SU-DHL-6 (cell line): Measurements from ENCODE around the gene PYY.
"Not testable (repeated sequence)": the region's sequence is repeated elsewhere in the genome, so short reads cannot be mapped to it uniquely, and the experiment has no call there.

Source experiments
- H2AFZ ChIP-seq: fragments of 200-600 bp; sonication (generic); 2 replicates; pipeline ENCODE4 v1.6.1; 2014; ENCODE audit warnings: low read depth, mild to moderate bottlenecking, moderate library complexity, mixed read lengths, antibody characterized with exemption, low read length; ENCODE audit not compliant: severe bottlenecking
- H3F3A ChIP-seq: fragments of 200-600 bp; shearing (Covaris generic); 2 replicates; pipeline ENCODE4 v1.6.0; 2016; ENCODE audit warnings: antibody characterized with exemption, mild to moderate bottlenecking; ENCODE audit not compliant: insufficient read depth
- H3K27ac ChIP-seq: fragments of 200-600 bp; sonication (generic); 2 replicates; pipeline ENCODE4 v1.5.1; 2016; ENCODE audit warnings: low read depth, mild to moderate bottlenecking, low read length, moderate library complexity, mixed read lengths
- H3K27me3 ChIP-seq: fragments of 200-600 bp; sonication (generic), shearing (Covaris generic); 2 replicates; pipeline ENCODE4 v1.6.0; 2014; ENCODE audit warnings: mild to moderate bottlenecking, low read length
- H3K36me3 ChIP-seq: fragments of 200-600 bp; sonication (generic); 2 replicates; pipeline ENCODE4 v1.6.1; 2014; ENCODE audit warnings: mild to moderate bottlenecking, low read length, mixed read lengths
- H3K4me2 ChIP-seq: fragments of 300-600, 200-600 bp; shearing (Covaris generic), sonication (generic); 2 replicates; pipeline ENCODE4 v1.6.0; 2014; ENCODE audit warnings: low read length, low read depth, mild to moderate bottlenecking; ENCODE audit not compliant: poor library complexity, severe bottlenecking
- H3K4me3 ChIP-seq: fragments of 200-600 bp; sonication (generic); 2 replicates; pipeline ENCODE4 v1.5.1; 2014; ENCODE audit warnings: antibody characterized with exemption, low read length, mild to moderate bottlenecking, mixed read lengths; ENCODE audit not compliant: insufficient read depth, poor library complexity, severe bottlenecking
- H3K79me2 ChIP-seq: fragments of 200-600 bp; sonication (generic); 2 replicates; pipeline ENCODE4 v1.6.1; 2014; ENCODE audit warnings: mild to moderate bottlenecking, low read length, moderate library complexity; ENCODE audit not compliant: insufficient read depth
- H3K9ac ChIP-seq: fragments of 200-600 bp; sonication (generic); 2 replicates; pipeline ENCODE4 v1.7.0; 2014; ENCODE audit warnings: mild to moderate bottlenecking, low read length
- H3K9me2 ChIP-seq: fragments of 200-600 bp; sonication (generic); replicated peaks from 2 replicates; pipeline ENCODE4 v1.6.1; 2014; ENCODE audit warnings: low read length; ENCODE audit not compliant: insufficient read depth
- H3K9me3 ChIP-seq: fragments of 200-600 bp; sonication (generic); 2 replicates; pipeline ENCODE4 v1.6.1; 2014; ENCODE audit warnings: low read length, mixed read lengths; ENCODE audit not compliant: insufficient read depth
- H4K20me1 ChIP-seq: fragments of 200-600 bp; sonication (generic); 2 replicates; pipeline ENCODE4 v1.6.1; 2014; ENCODE audit warnings: low read depth, mild to moderate bottlenecking, antibody characterized with exemption, low read length, moderate library complexity, mixed read lengths
- EZH2phosphoT487 ChIP-seq: fragments of 200-600 bp; sonication (generic), shearing (Covaris generic); conservative IDR thresholded peaks from 2 replicates; pipeline ENCODE4 v1.6.1; 2018; ENCODE audit warnings: mild to moderate bottlenecking, antibody characterized with exemption, low read length, moderate library complexity, mixed read lengths
- TF ChIP-seq, protein P1 (sequence below): fragments of 200-600 bp; sonication (generic); IDR thresholded peaks from one replicate; pipeline ENCODE4 v1.5.1; 2017; ENCODE audit warnings: antibody characterized with exemption, mild to moderate bottlenecking, low read length, moderate library complexity; ENCODE audit not compliant: insufficient read depth, poor library complexity, severe bottlenecking

The PYY gene

DNA sequence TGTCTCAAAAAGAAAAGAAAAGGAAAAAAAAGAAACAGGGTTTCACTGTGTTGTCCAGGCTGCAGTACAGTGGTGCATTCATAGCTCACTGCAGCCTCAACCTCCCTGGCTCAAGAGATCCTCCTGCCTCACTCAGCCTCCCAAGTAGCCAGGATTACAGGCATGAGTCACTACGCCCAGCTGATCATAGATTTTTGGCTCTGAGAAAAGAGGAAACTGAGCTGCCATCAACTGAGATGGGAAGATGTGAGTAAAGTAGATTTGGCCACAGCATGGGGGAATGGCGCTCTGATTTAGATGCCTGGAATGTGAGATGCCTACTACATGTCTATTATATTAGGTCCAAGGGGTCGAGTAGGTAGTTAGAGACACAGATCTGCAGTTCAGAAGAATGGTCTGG is 44.8 kb upstream of the PYY start:
- Histone ChIP-seq H3K79me2 (no peaks in the 10 kb centered on the region), H3K27me3 (no peaks in the 10 kb centered on the region), H3F3A (no peaks in the 10 kb centered on the region), H3K36me3 (no peaks in the 10 kb centered on the region), H2AFZ (no peak overlapping the region), H4K20me1 (no peaks in the 10 kb centered on the region), H3K4me3 (no peak overlapping the region), H3K9me2 (no peaks in the 10 kb centered on the region), H3K4me2 (no peak overlapping the region), H3K9ac (no peak overlapping the region), H3K27ac (no peak overlapping the region), H3K9me3 (no peaks in the 10 kb centered on the region)
- TF ChIP-seq, protein P1, sequence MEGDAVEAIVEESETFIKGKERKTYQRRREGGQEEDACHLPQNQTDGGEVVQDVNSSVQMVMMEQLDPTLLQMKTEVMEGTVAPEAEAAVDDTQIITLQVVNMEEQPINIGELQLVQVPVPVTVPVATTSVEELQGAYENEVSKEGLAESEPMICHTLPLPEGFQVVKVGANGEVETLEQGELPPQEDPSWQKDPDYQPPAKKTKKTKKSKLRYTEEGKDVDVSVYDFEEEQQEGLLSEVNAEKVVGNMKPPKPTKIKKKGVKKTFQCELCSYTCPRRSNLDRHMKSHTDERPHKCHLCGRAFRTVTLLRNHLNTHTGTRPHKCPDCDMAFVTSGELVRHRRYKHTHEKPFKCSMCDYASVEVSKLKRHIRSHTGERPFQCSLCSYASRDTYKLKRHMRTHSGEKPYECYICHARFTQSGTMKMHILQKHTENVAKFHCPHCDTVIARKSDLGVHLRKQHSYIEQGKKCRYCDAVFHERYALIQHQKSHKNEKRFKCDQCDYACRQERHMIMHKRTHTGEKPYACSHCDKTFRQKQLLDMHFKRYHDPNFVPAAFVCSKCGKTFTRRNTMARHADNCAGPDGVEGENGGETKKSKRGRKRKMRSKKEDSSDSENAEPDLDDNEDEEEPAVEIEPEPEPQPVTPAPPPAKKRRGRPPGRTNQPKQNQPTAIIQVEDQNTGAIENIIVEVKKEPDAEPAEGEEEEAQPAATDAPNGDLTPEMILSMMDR, result no peak
- TF ChIP-seq EZH2phosphoT487, result no peak

DNA sequence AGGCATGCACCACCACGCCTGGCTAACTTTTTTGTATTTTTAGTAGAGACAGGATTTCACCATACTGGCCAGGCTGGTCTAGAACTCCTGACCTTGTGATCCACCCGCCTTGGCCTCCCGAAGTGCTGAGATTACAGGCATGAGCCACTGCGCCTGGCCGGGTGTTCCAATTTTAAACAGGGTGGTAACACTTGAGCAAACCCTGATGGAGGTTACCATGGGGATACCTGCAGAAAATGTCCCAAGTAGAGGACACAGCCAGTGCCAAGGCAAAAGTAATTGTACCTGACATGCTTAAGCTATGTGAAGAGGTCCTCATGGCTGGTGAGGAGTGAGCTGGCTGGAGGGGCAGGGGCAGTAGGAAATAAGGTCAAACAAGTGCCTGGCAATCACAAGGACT is 43.4 kb upstream of the PYY start:
- H3K27me3 ChIP-seq, H4K20me1 ChIP-seq, H3K4me2 ChIP-seq, H3K36me3 ChIP-seq, H3K9me3 ChIP-seq, H3K27ac ChIP-seq, H2AFZ ChIP-seq, H3K9ac ChIP-seq, H3K79me2 ChIP-seq, H3K4me3 ChIP-seq, H3K9me2 ChIP-seq, H3F3A ChIP-seq: not testable (repeated sequence)

DNA sequence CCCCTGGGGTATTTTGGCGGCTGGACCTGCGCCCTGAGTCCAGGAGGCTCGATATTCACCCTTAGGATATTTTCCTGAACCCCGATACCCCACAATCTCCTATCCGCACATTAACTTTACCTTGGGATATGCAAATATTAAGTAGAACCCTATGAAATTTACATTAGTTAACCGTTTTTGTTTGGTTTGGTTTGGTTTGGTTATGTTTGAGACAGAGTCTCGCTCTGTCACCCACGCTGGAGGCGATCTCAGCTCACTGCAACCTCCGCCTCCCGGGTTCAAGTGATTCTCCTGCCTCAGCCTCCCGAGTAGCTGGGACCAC is 41.4 kb upstream of the PYY start:
- Histone ChIP-seq H3K79me2 (no peaks in the 10 kb centered on the region), H3K36me3 (no peaks in the 10 kb centered on the region), H2AFZ (no peak overlapping the region), H3K4me3 (no peak overlapping the region), H4K20me1 (no peaks in the 10 kb centered on the region), H3K9me2 (no peaks in the 10 kb centered on the region), H3K9ac (no peak overlapping the region), H3K27me3 (no peaks in the 10 kb centered on the region), H3F3A (no peaks in the 10 kb centered on the region), H3K4me2 (no peak overlapping the region), H3K27ac (no peak overlapping the region), H3K9me3 (no peaks in the 10 kb centered on the region)
- TF ChIP-seq, protein P1, result no peak
- no peak for TF ChIP-seq EZH2phosphoT487

DNA sequence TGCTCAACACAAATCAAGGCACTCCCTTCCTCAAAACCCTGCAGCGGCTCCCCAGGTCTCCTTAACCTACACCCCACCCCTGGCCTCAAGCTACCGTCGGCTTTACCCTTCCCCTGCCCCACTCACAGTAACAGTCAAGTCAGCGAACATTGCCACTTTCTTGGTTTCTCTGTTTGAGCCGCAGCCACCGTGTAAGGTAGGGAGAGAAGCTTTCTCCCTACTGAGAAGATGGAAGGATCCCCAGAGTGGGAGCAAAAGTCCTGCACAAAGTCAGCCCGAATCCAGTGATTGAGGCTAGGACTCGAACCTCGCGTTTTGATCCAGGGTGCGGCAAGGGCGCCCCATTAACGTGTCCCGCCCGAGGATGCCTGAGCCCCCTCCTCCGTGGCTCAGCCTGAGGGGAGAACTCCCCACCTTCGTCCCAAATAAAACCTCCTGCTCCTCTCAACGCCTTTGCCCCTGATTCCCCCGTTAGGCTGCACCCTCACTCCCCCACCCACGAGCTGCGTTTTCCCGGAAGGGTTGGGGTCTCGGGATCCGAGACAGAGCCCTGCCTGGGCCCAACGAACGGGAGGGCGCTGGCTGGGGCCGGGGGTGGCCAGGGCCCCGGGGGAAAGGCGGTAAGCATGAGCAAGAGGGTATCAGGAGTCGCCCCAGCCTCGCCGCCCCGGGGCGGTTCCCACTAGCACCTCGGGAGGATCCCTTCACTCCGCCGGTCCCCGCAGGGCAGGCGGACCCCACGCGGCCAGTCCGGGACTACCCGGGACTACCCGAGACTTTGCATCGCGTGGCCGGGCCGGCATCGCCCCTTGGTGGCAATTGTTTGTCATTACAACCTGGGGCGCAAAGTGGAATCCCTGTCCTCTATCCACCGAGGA is 40.8 kb upstream of the PYY start:
- no peaks in the 10 kb centered on the region for H3K79me2 ChIP-seq

More for the DNA sequence above, 40.8 kb upstream of the PYY start:
- no peak overlapping the region for H3K27ac ChIP-seq
- no peaks in the 10 kb centered on the region for H3K36me3 ChIP-seq
- H3K9me3 ChIP-seq, result no peaks in the 10 kb centered on the region
- H2AFZ ChIP-seq, result no peak overlapping the region
- H3K9ac ChIP-seq, result no peak overlapping the region
- no peak overlapping the region for H3K4me2 ChIP-seq
- no peaks in the 10 kb centered on the region for H3K27me3 ChIP-seq
- no peaks in the 10 kb centered on the region for H4K20me1 ChIP-seq
- H3K9me2 ChIP-seq, result no peaks in the 10 kb centered on the region
- H3K4me3 ChIP-seq, result no peak overlapping the region
- TF ChIP-seq, protein P1, result peak; percentile 42
- no peak for TF ChIP-seq EZH2phosphoT487
- no peaks in the 10 kb centered on the region for H3F3A ChIP-seq
